Natural killer cell (primary cell): ENCODE measurements around the gene JPT1. TPM values are rescaled to one million over a fixed set of nuclear protein-coding genes. Genes with fewer than 3 reads are reported as not detected.
"Not testable (repeated sequence)": the region's sequence is repeated elsewhere in the genome, so short reads cannot be mapped to it uniquely, and the experiment has no call there.

ENCODE experiments used
- ATAC-seq, 3 donors: fragments of 150-1000 bp in 2 of 3; fragments of 200-7000 bp in 1 of 3; cut with Tn5 transposase; 1 replicate in 1 of 3; 2 replicates in 2 of 3; pipeline ENCODE4 v1.10.0; 2021; ENCODE audit warnings: mild to moderate bottlenecking in 2 of 3, moderate library complexity in 2 of 3
- DNase-seq, 2 donors: peaks; one replicate each; pipeline versions ENCODE4 v3.0.0 to v3.0.0-alpha.2; 2013 to 2021; ENCODE audit warnings: mixed read lengths in 1 of 2
- H3K27ac ChIP-seq: one replicate; pipeline ENCODE4 v1.5.1; 2013; ENCODE audit warnings: mild to moderate bottlenecking, low read length
- H3K27me3 ChIP-seq: one replicate; pipeline ENCODE4 v1.6.1; 2013; ENCODE audit warnings: low read length; ENCODE audit not compliant: control insufficient read depth, insufficient read depth
- H3K36me3 ChIP-seq: one replicate; pipeline ENCODE4 v1.6.1; 2013; ENCODE audit warnings: low read length; ENCODE audit not compliant: control insufficient read depth, insufficient read depth
- H3K4me1 ChIP-seq: one replicate; pipeline ENCODE4 v1.6.1; 2013; ENCODE audit warnings: low read length; ENCODE audit not compliant: control insufficient read depth, insufficient read depth
- H3K4me3 ChIP-seq: one replicate; pipeline ENCODE4 v1.5.1; 2013; ENCODE audit warnings: low read length
- H3K9me3 ChIP-seq: one replicate; pipeline ENCODE4 v1.6.1; 2013; ENCODE audit warnings: low read length; ENCODE audit not compliant: control insufficient read depth, insufficient read depth
- H3K27ac Mint-ChIP-seq, 2 donors: one replicate each; pipeline ENCODE4 v1.8.0; 2022; ENCODE audit warnings: mild to moderate bottlenecking in 2 of 2, mixed read lengths in 2 of 2, moderate library complexity in 1 of 2
- H3K27me3 Mint-ChIP-seq, 2 donors: one replicate each; pipeline ENCODE4 v1.8.0; 2022; ENCODE audit warnings: low read depth in 2 of 2, mixed read lengths in 2 of 2
- H3K36me3 Mint-ChIP-seq: one replicate; pipeline ENCODE4 v1.8.0; 2022; ENCODE audit warnings: mixed read lengths
- H3K4me1 Mint-ChIP-seq, 2 donors: one replicate each; pipeline ENCODE4 v1.8.0; 2022; ENCODE audit warnings: mixed read lengths in 2 of 2
- H3K4me3 Mint-ChIP-seq: one replicate; pipeline ENCODE4 v1.8.0; 2022; ENCODE audit warnings: mild to moderate bottlenecking, moderate library complexity, mixed read lengths
- H3K9me3 Mint-ChIP-seq, 2 donors: one replicate each; pipeline ENCODE4 v1.8.0; 2022; ENCODE audit warnings: mixed read lengths in 2 of 2
- WGBS: methylation state at CpG from one replicate; pipeline ENCODE4 v1.1.7; 2013; ENCODE audit warnings: missing lambda C conversion rate; ENCODE audit not compliant: insufficient coverage; 5-methylcytosine and 5-hydroxymethylcytosine counted together
- intact Hi-C: fragments of 100-400 bp; cut with micrococcal nuclease; formaldehyde crosslinking; loops from one replicate; pipeline ENCODE4 v1.14.2; 2022
- total RNA-seq, 4 donors: library from RNA; stranded (reverse); fragments of 120-200 nt in 1 of 4; gene quantifications; one replicate each; pipeline versions ENCODE4 v1.2.3 to v1.2.4, GENCODE V29; 2013 to 2022
- TF ChIP-seq, protein P1 (sequence below): fragments of 200-600 bp; IDR thresholded peaks from one replicate; pipeline ENCODE4 v1.8.0; 2022; ENCODE audit warnings: antibody characterized with exemption

JPT1 gene
- total RNA-seq, 3 donors from 2014 or later (not counting 1 experiment from before 2014, with no cell fraction given) = 45.0 to 54.8 (median 50.5) TPM

DNA sequence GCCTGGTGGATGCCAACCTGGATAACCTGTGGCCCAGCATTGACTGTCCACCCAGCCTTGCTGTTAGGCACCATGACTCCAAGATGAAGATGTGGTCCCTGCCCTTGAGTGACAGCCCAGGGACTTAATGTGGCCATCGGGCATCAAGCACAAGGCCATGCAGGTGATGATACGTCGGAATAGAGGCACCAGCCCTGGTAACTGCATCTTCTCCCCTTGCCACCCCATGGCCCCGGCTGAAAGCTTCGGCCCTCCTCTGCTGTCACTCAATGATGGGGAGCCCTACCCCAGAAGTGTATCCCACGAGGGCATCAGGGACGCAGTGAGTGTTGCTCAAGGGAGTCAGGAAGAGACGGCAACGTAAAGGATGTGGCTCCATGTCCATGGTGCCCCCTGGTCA, 24.7 kb downstream of the JPT1 start:
- no peaks in the 10 kb centered on the region for H3K9me3 ChIP-seq
- intact Hi-C loops = no loop called here
- H3K36me3 ChIP-seq = peaks cover 9% of the 10 kb centered on the region
- ATAC-seq = no peak
- no peak for DNase-seq
- H3K4me1 Mint-ChIP-seq = peaks cover 23 to 32% of the 10 kb centered on the region in 2 donors
- H3K27ac Mint-ChIP-seq = peak overlapping the region; percentile 53 to 59
- H3K9me3 Mint-ChIP-seq = no peaks in the 10 kb centered on the region
- no peak overlapping the region for H3K27ac ChIP-seq
- H3K4me3 ChIP-seq = no peak overlapping the region
- 92% methylated on average over 9 of the region's 9 CpGs for WGBS
- TF ChIP-seq, protein P1, sequence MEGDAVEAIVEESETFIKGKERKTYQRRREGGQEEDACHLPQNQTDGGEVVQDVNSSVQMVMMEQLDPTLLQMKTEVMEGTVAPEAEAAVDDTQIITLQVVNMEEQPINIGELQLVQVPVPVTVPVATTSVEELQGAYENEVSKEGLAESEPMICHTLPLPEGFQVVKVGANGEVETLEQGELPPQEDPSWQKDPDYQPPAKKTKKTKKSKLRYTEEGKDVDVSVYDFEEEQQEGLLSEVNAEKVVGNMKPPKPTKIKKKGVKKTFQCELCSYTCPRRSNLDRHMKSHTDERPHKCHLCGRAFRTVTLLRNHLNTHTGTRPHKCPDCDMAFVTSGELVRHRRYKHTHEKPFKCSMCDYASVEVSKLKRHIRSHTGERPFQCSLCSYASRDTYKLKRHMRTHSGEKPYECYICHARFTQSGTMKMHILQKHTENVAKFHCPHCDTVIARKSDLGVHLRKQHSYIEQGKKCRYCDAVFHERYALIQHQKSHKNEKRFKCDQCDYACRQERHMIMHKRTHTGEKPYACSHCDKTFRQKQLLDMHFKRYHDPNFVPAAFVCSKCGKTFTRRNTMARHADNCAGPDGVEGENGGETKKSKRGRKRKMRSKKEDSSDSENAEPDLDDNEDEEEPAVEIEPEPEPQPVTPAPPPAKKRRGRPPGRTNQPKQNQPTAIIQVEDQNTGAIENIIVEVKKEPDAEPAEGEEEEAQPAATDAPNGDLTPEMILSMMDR = no peak
- H3K4me1 ChIP-seq = peaks cover 37% of the 10 kb centered on the region
- H3K36me3 Mint-ChIP-seq = no peaks in the 10 kb centered on the region
- H3K4me3 Mint-ChIP-seq = peak overlapping the region; percentile 89
- H3K27me3 Mint-ChIP-seq = no peaks in the 10 kb centered on the region
- H3K27me3 ChIP-seq = no peaks in the 10 kb centered on the region

- TF ChIP-seq, protein P1 = no peak
- Histone ChIP-seq H3K9me3 (no peaks in the 10 kb centered on the region), H3K27ac (no peak overlapping the region), H3K36me3 (peaks cover 9% of the 10 kb centered on the region), H3K4me3 (no peak overlapping the region), H3K4me1 (peaks cover 44% of the 10 kb centered on the region), H3K27me3 (no peaks in the 10 kb centered on the region)
- Mint-ChIP-seq H3K36me3 (no peaks in the 10 kb centered on the region), H3K27me3 (no peaks in the 10 kb centered on the region), H3K27ac (peak overlapping the region; percentile 53 to 59), H3K9me3 (no peaks in the 10 kb centered on the region), H3K4me1 (peaks cover 30 to 38% of the 10 kb centered on the region in 2 donors), H3K4me3 (peak overlapping the region; percentile 89)
- ATAC-seq (no peak), DNase-seq (no peak)
- WGBS = 96% methylated on average over 33 of the region's 33 CpGs
- intact Hi-C loops = no loop called here
Measured at GRCh38 chr17:75128694-75129505, 25.4 kb downstream of the JPT1 start.

DNA sequence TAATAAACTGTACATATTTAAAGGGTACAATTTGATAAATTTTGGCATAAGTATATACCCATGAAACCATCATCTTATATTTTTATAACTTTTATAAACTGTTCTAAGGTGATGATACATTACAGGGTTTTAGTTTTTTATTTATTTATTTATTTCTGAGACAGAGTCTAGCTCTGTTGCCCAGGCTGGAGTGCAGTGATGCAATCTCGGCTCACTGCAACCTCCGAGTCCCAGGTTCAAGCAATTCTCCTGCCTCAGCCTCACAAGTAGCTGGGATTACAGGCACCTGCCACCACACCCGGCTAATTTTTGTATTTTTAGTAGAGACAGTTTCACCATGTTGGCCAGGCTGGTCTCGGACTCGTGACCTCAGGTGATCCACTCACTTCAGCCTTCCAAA, 26.4 kb downstream of the JPT1 start:
- H3K27me3 ChIP-seq, DNase-seq, H3K27me3 Mint-ChIP-seq, H3K36me3 ChIP-seq, H3K9me3 ChIP-seq, ATAC-seq, H3K9me3 Mint-ChIP-seq, H3K4me3 ChIP-seq, H3K36me3 Mint-ChIP-seq, H3K27ac ChIP-seq, intact Hi-C loops: not testable (repeated sequence)
- peaks cover 31 to 42% of the 10 kb centered on the region in 2 donors for H3K4me1 Mint-ChIP-seq
- peak overlapping the region; percentile 14 for H3K4me3 Mint-ChIP-seq
- H3K4me1 ChIP-seq = peaks cover 47% of the 10 kb centered on the region
- 92% methylated on average over 5 of the region's 5 CpGs for WGBS
- H3K27ac Mint-ChIP-seq = peak overlapping the region in 1 of 2 donors; percentile 29

DNA sequence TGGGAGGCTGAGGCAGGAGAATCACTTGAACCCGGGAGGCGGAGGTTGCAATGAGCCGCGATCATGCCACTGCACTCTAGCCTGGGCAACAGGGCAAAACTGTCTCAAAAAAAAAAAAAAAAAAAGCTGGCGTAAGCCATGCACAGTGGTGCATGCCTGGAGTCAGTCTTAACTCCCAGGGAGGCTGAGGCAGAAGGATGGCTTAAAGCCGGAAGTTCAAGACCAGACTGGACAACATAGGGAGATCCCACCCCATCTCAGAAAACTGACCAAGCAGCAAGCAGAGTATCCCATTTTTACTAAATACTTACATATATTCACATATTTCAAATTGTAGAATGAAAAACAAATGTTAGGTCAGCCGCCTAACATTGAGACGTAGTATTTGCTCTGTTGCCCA, 27.4 kb downstream of the JPT1 start:
- Mint-ChIP-seq H3K27me3 (no peaks in the 10 kb centered on the region), H3K4me3 (no peak overlapping the region), H3K4me1 (peaks cover 31 to 42% of the 10 kb centered on the region in 2 donors), H3K36me3 (no peaks in the 10 kb centered on the region), H3K27ac (no peak overlapping the region), H3K9me3 (no peaks in the 10 kb centered on the region)
- H3K4me3 ChIP-seq = no peak overlapping the region
- intact Hi-C loops = no loop called here
- no peaks in the 10 kb centered on the region for H3K9me3 ChIP-seq
- TF ChIP-seq, protein P1 = no peak
- ATAC-seq (no peak), DNase-seq (no peak)
- H3K27ac ChIP-seq = no peak overlapping the region
- 84% methylated on average over 7 of the region's 8 CpGs for WGBS
- H3K36me3 ChIP-seq = peaks cover 9% of the 10 kb centered on the region
- H3K4me1 ChIP-seq = peaks cover 43% of the 10 kb centered on the region
- no peaks in the 10 kb centered on the region for H3K27me3 ChIP-seq
